DND-41 (cell line): Measurements from ENCODE around the gene ZDHHC16.

Source experiments
- ATAC-seq: fragments of 200-7000 bp; cut with Tn5 transposase; 3 replicates; pipeline ENCODE4 v1.9.1; 2021; ENCODE audit warnings: low read depth; ENCODE audit not compliant: insufficient read depth
- DNase-seq: peaks from one replicate; pipeline ENCODE4 v3.0.0-alpha.2; 2020
- H2AFZ ChIP-seq: 2 replicates; pipeline ENCODE4 v1.6.0; 2012; ENCODE audit warnings: low read depth, low read length
- H3K27ac ChIP-seq: 2 replicates; pipeline ENCODE4 v1.5.1; 2012; ENCODE audit warnings: low read length, inconsistent platforms
- H3K27me3 ChIP-seq: fragments of 200-600 bp; sonication (generic); 2 replicates; pipeline ENCODE4 v1.6.0; 2012; ENCODE audit warnings: low read length, mild to moderate bottlenecking, inconsistent platforms; ENCODE audit not compliant: insufficient read depth, poor library complexity
- H3K36me3 ChIP-seq: 2 replicates; pipeline ENCODE4 v1.5.1; 2012; ENCODE audit warnings: low read length, inconsistent platforms; ENCODE audit not compliant: insufficient read depth
- H3K4me1 ChIP-seq: 2 replicates; pipeline ENCODE4 v1.5.1; 2012; ENCODE audit warnings: mild to moderate bottlenecking, low read length; ENCODE audit not compliant: insufficient read depth
- H3K4me2 ChIP-seq: 2 replicates; pipeline ENCODE4 v1.6.0; 2012; ENCODE audit warnings: mild to moderate bottlenecking, moderate library complexity, low read length, inconsistent platforms; ENCODE audit not compliant: insufficient read depth
- H3K4me3 ChIP-seq, 2 experiments: fragments of 200-600 bp in 1 of 2; shearing (Covaris generic) in 1 of 2; 2 replicates each; pipeline ENCODE4 v1.5.1; 2012 to 2016; ENCODE audit warnings: inconsistent platforms in 2 of 2, low read length in 2 of 2, mild to moderate bottlenecking in 2 of 2, low read depth in 1 of 2, moderate library complexity in 1 of 2
- H3K79me2 ChIP-seq: 2 replicates; pipeline ENCODE4 v1.6.0; 2012; ENCODE audit warnings: low read length, inconsistent platforms; ENCODE audit not compliant: insufficient read depth
- H3K9ac ChIP-seq: 2 replicates; pipeline ENCODE4 v1.6.0; 2012; ENCODE audit warnings: low read depth, mild to moderate bottlenecking, inconsistent platforms, low read length, moderate library complexity
- H3K9me3 ChIP-seq: 2 replicates; pipeline ENCODE4 v1.5.1; 2012; ENCODE audit warnings: low read length, moderate library complexity, mild to moderate bottlenecking, inconsistent platforms; ENCODE audit not compliant: insufficient read depth, severe bottlenecking
- H4K20me1 ChIP-seq: 2 replicates; pipeline ENCODE4 v1.6.0; 2012; ENCODE audit warnings: low read length; ENCODE audit not compliant: insufficient read depth
- EZH2 ChIP-seq: IDR thresholded peaks from 3 replicates; pipeline ENCODE4 v1.6.1; 2012; ENCODE audit warnings: borderline replicate concordance, low read depth, mild to moderate bottlenecking, moderate library complexity, low read length, inconsistent platforms; ENCODE audit not compliant: severe bottlenecking
- TF ChIP-seq, protein P1 (sequence below): IDR thresholded peaks from 2 replicates; pipeline ENCODE4 v1.5.1; 2012; ENCODE audit warnings: borderline replicate concordance, low read length, moderate library complexity, mild to moderate bottlenecking; ENCODE audit not compliant: poor library complexity, severe bottlenecking; ENCODE audit errors: extremely low read depth

The ZDHHC16 gene

DNA sequence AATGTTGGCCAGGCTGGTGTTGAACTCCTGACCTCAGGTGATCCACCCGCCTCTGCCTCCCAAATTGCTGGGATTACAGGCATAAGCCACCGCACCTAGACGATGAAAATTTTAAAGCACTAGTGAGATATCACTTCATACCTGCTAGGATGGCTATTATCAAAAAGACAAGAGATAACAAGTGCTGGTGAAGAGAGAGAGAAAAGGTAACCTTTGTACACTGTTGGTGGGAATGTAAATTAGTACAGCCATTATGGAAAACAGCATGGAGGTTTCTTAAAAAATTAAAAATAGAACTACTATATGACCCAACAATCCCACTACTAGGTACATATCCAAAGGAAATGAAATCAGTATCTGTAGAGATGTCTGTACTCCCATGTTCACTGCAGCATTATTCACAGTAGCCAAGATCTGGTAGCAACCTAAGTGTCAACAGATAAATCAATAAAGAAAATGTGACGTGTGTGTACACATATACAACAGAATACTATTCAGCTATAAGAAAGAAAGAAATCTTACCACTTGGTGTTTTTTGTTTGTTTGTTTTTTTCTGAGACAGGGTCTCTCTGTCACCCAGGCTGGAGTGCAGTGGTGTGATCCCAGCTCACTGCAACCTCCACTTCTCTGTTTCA is 39.8 kb downstream of the ZDHHC16 start:
- H2AFZ ChIP-seq: no peak overlapping the region

DNA sequence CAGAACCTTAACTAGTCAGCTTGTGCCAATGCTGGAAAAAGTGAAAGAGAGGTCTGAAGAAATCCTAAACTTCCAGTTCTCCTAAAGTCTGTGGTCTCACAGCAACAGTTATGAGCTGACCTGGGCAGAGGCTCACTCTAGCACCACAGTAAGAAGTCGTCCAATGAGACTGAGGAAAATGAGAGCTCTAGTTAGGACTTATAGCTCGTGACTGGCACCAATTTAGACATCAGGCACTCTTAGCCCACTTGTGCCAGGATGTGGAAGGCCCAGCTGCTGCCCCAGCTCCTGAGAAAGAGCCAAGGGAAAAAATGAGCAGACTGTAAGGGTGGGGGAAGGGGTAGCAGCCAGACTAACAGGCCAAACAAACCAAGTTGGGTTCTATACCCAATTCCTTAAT is 44.6 kb downstream of the ZDHHC16 start:
- Histone ChIP-seq H3K27ac (no peak overlapping the region), H2AFZ (no peak overlapping the region), H3K9ac (no peak overlapping the region), H3K27me3 (no peaks in the 10 kb centered on the region), H3K79me2 (peaks cover 97% of the 10 kb centered on the region), H3K36me3 (peaks cover 34% of the 10 kb centered on the region), H3K9me3 (no peaks in the 10 kb centered on the region), H3K4me2 (no peak overlapping the region), H3K4me1 (peaks cover 9% of the 10 kb centered on the region; the same call in 1 of the 2 replicates), H4K20me1 (peaks cover 71% of the 10 kb centered on the region), H3K4me3 (no peak overlapping the region)
- ATAC-seq (no peak), DNase-seq (no peak)
- TF ChIP-seq, protein P1, sequence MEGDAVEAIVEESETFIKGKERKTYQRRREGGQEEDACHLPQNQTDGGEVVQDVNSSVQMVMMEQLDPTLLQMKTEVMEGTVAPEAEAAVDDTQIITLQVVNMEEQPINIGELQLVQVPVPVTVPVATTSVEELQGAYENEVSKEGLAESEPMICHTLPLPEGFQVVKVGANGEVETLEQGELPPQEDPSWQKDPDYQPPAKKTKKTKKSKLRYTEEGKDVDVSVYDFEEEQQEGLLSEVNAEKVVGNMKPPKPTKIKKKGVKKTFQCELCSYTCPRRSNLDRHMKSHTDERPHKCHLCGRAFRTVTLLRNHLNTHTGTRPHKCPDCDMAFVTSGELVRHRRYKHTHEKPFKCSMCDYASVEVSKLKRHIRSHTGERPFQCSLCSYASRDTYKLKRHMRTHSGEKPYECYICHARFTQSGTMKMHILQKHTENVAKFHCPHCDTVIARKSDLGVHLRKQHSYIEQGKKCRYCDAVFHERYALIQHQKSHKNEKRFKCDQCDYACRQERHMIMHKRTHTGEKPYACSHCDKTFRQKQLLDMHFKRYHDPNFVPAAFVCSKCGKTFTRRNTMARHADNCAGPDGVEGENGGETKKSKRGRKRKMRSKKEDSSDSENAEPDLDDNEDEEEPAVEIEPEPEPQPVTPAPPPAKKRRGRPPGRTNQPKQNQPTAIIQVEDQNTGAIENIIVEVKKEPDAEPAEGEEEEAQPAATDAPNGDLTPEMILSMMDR: no peak
- TF ChIP-seq EZH2: no peak

More for the DNA sequence above, 39.8 kb downstream of the ZDHHC16 start:
- no peak overlapping the region for H3K9ac ChIP-seq
- no peaks in the 10 kb centered on the region for H3K27me3 ChIP-seq
- no peaks in the 10 kb centered on the region for H3K4me1 ChIP-seq
- peaks cover 40% of the 10 kb centered on the region for H4K20me1 ChIP-seq
- no peak for DNase-seq
- H3K79me2 ChIP-seq: peaks cover 82% of the 10 kb centered on the region
- no peaks in the 10 kb centered on the region for H3K9me3 ChIP-seq
- no peak overlapping the region for H3K4me3 ChIP-seq
- TF ChIP-seq, protein P1: no peak
- no peak for TF ChIP-seq EZH2
- no peak for ATAC-seq
- peaks cover 41% of the 10 kb centered on the region for H3K36me3 ChIP-seq
- H3K4me2 ChIP-seq: no peak overlapping the region
- H3K27ac ChIP-seq: no peak overlapping the region

DNA sequence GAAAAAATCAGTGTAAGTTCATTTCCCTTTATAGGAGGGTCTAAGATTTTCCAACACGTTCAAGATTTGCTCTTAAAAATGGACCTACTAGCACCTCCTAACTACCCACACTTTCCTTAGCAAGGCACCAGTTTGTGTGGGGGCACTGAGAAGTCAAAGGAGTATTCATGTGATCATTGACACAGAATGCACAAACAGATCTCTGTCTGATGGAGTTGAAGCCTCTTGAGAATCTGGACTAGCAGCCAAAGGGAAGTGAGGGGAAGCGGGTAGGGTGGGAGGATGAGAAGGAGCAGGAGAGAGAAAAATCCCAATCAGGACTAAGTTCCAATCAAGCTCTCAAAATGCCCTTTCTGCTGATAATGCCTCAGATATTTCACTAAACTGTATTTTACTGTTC is 48.2 kb downstream of the ZDHHC16 start:
- H3K27ac ChIP-seq: no peak overlapping the region
- no peak for TF ChIP-seq EZH2
- TF ChIP-seq, protein P1: no peak
- peaks cover 32% of the 10 kb centered on the region for H3K4me1 ChIP-seq
- peaks cover 89% of the 10 kb centered on the region for H3K79me2 ChIP-seq
- 0 out of 2 replicates have a peak overlapping the region, but pooled peaks have one; percentile 10 for H3K4me2 ChIP-seq
- H3K4me3 ChIP-seq: no peak overlapping the region
- no peaks in the 10 kb centered on the region for H3K9me3 ChIP-seq
- ATAC-seq (no peak), DNase-seq (no peak)
- peaks cover 29% of the 10 kb centered on the region for H3K36me3 ChIP-seq
- H3K27me3 ChIP-seq: peaks cover 4% of the 10 kb centered on the region
- H3K9ac ChIP-seq: no peak overlapping the region
- peaks cover 72% of the 10 kb centered on the region for H4K20me1 ChIP-seq
- no peak overlapping the region for H2AFZ ChIP-seq
